Measurements from ENCODE around the gene ZNF699. TPM values are rescaled to one million over a fixed set of nuclear protein-coding genes. Genes with fewer than 3 reads are reported as not detected.

The ZNF699 gene
- total RNA-seq, 1 experiment from 2014 or later, result 4.2 TPM

DNA sequence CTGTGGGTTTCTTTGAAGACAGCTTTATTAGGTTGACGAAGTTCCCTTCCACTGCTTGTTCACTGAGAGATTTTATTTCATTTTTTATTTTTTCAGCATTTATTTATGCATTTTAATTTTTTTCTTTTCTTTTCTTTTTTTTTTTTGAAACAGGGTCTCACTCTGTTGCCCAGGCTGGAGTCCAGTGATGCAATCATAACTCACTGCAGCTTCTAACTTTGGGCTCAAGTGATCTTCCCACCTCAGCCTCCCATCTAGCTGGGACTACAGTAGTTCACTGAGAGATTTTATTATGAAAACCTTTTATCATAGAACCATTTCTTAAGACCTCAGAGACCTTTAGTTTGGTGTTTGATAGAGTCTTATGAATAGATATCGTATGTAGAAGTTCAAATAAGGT is 42.9 kb upstream of the ZNF699 start:
- H2BK120ac ChIP-seq (ENCODE audit: low read depth, low read length, poor library complexity, severe bottlenecking), result no peak overlapping the region
- H3K23ac ChIP-seq (ENCODE audit: insufficient read length, low read depth, low read length), result no peak overlapping the region
- H2AK5ac ChIP-seq (ENCODE audit: insufficient read length, low read length), result no peak overlapping the region
- no peak overlapping the region for H2AFZ ChIP-seq (ENCODE audit: low read length)
- TF ChIP-seq, protein P1, sequence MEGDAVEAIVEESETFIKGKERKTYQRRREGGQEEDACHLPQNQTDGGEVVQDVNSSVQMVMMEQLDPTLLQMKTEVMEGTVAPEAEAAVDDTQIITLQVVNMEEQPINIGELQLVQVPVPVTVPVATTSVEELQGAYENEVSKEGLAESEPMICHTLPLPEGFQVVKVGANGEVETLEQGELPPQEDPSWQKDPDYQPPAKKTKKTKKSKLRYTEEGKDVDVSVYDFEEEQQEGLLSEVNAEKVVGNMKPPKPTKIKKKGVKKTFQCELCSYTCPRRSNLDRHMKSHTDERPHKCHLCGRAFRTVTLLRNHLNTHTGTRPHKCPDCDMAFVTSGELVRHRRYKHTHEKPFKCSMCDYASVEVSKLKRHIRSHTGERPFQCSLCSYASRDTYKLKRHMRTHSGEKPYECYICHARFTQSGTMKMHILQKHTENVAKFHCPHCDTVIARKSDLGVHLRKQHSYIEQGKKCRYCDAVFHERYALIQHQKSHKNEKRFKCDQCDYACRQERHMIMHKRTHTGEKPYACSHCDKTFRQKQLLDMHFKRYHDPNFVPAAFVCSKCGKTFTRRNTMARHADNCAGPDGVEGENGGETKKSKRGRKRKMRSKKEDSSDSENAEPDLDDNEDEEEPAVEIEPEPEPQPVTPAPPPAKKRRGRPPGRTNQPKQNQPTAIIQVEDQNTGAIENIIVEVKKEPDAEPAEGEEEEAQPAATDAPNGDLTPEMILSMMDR (conservative IDR thresholded peaks at IDR 0.05), result no peak
- H4K91ac ChIP-seq (ENCODE audit: insufficient read length, low read depth, low read length), result no peak overlapping the region
- H3K4me3 Mint-ChIP-seq, result no peak overlapping the region
- no peaks in the 10 kb centered on the region for H3K27me3 Mint-ChIP-seq (ENCODE audit: low read depth)
- H3K4me2 ChIP-seq (ENCODE audit: insufficient read depth, insufficient read length, low read length), result no peak overlapping the region
- H3K4me1 Mint-ChIP-seq, result no peaks in the 10 kb centered on the region
- H3K14ac ChIP-seq (ENCODE audit: insufficient read depth, low read length), result no peak overlapping the region
- peaks cover 81 to 83% of the 10 kb centered on the region in 2 experiments for H3K9me3 Mint-ChIP-seq
- H3K36me3 Mint-ChIP-seq (ENCODE audit: insufficient read depth in 1 of 3, low read depth in 3 of 3), result peaks cover 69 to 83% (median 77%) of the 10 kb centered on the region in 3 experiments
- no peaks in the 10 kb centered on the region for H4K20me1 ChIP-seq (ENCODE audit: control insufficient read depth, insufficient read depth, insufficient read length)
- H4K8ac ChIP-seq (replicated peaks; ENCODE audit: insufficient read length, low read depth, low read length), result no peak overlapping the region
- no peak overlapping the region for H3K56ac ChIP-seq (ENCODE audit: insufficient read length, low read depth, low read length)
- H2BK5ac ChIP-seq (ENCODE audit: insufficient read length, low read length), result no peak overlapping the region
- H3T11ph ChIP-seq (ENCODE audit: low read length), result no peak overlapping the region
- DNase-seq, result no peak
- no peak overlapping the region for H3K4ac ChIP-seq (ENCODE audit: low read depth, low read length)
- no peak overlapping the region for H3K27ac ChIP-seq (ENCODE audit: insufficient read length, low read depth, low read length)
- H2BK15ac ChIP-seq (ENCODE audit: low read depth, low read length), result no peak overlapping the region
- H3K9me3 ChIP-seq (ENCODE audit: control insufficient read depth, low read depth, low read length), result peaks cover 53% of the 10 kb centered on the region
- no peak overlapping the region for H4K5ac ChIP-seq (ENCODE audit: insufficient read length, low read depth, low read length)
- no peaks in the 10 kb centered on the region for H3K4me1 ChIP-seq (ENCODE audit: insufficient read depth, low read length)
- no peak overlapping the region for H3K9ac ChIP-seq (ENCODE audit: extremely low read depth, insufficient read length, low read length)
- no peaks in the 10 kb centered on the region for H3K79me2 ChIP-seq (ENCODE audit: insufficient read depth, low read length)
- no peaks in the 10 kb centered on the region for H3K79me1 ChIP-seq (ENCODE audit: insufficient read depth, low read depth, low read length, poor library complexity, severe bottlenecking)
- H3K27me3 ChIP-seq (ENCODE audit: insufficient read depth, low read length), result no peaks in the 10 kb centered on the region
- no peak overlapping the region for H2BK12ac ChIP-seq (ENCODE audit: insufficient read length, low read depth, low read length)
- no peak overlapping the region for H3K27ac Mint-ChIP-seq
- H3K18ac ChIP-seq (ENCODE audit: insufficient read length, low read depth, low read length), result no peak overlapping the region
- no peak overlapping the region for H2BK20ac ChIP-seq (ENCODE audit: low read depth, low read length, poor library complexity, severe bottlenecking)
- H3K23me2 ChIP-seq (ENCODE audit: insufficient read length, low read depth, low read length, poor library complexity, severe bottlenecking), result no peaks in the 10 kb centered on the region
- WGBS (ENCODE audit: extremely low coverage, insufficient read length, low lambda C conversion rate), result no CpG with 5 or more reads among the region's 2 CpGs
